ENCODE results near the gene UGT1A4.

Gene UGT1A4

DNA sequence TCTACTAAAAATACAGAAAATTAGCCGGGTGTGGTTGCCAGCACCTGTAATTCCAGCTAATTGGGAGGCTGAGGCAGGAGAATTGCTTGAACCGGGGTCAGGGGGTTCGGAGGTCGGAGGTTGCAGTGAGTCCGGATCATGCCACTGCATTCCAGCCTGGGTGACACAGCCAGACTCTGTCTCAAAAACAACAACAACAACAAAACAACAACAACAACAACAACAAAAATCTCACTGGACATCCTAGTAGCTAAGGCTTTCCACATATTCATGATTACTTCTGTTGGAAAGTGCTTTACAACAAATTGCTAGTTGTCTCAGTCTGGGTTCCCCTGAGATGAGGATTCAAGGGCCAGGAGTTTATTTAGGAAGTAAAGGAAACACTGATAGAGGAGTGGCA is 55.3 kb downstream of the UGT1A4 start:
- intact Hi-C loops (cut with DNase I; ENCODE audit: low total_unique reads), result no loop called here
- no peaks in the 10 kb centered on the region for H3K36me3 ChIP-seq
- H3K9me3 ChIP-seq, result peaks cover 0 to 7% (median 5%) of the 10 kb centered on the region in 3 donors
- H3K27ac ChIP-seq, result no peak overlapping the region
- H3K4me1 ChIP-seq, result no peaks in the 10 kb centered on the region
- TF ChIP-seq, protein P1, sequence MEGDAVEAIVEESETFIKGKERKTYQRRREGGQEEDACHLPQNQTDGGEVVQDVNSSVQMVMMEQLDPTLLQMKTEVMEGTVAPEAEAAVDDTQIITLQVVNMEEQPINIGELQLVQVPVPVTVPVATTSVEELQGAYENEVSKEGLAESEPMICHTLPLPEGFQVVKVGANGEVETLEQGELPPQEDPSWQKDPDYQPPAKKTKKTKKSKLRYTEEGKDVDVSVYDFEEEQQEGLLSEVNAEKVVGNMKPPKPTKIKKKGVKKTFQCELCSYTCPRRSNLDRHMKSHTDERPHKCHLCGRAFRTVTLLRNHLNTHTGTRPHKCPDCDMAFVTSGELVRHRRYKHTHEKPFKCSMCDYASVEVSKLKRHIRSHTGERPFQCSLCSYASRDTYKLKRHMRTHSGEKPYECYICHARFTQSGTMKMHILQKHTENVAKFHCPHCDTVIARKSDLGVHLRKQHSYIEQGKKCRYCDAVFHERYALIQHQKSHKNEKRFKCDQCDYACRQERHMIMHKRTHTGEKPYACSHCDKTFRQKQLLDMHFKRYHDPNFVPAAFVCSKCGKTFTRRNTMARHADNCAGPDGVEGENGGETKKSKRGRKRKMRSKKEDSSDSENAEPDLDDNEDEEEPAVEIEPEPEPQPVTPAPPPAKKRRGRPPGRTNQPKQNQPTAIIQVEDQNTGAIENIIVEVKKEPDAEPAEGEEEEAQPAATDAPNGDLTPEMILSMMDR (IDR thresholded peaks at IDR 0.05), result no peak
- H3K27me3 ChIP-seq, result no peaks in the 10 kb centered on the region
- no peak for DNase-seq
- H3K4me3 ChIP-seq, result no peak overlapping the region

DNA sequence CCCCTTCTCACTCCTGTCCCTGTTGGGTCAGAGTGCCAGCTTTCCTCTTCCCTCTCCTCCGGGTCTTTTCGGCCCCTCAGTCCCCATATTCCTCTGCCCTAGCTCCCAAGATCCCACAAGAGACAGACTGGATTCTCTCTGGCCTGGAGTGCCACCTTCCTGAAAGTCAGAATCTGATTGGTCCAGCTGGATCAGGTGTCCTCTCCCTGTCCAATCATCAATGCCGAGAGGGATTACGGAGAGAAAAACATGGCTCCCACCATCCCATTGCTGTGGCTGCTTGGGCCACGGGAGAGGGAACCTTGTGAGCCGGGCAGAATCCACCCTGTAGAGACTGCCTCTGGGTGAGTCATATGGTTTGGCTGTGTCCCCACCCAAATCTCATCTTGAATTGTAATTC is 56.9 kb downstream of the UGT1A4 start:
- H3K4me1 ChIP-seq, result no peaks in the 10 kb centered on the region
- no peak overlapping the region for H3K27ac ChIP-seq
- TF ChIP-seq, protein P1 (IDR thresholded peaks at IDR 0.05), result no peak
- H3K36me3 ChIP-seq, result no peaks in the 10 kb centered on the region
- intact Hi-C loops (cut with DNase I; ENCODE audit: low total_unique reads), result no loop called here
- H3K27me3 ChIP-seq, result no peaks in the 10 kb centered on the region
- no peak for DNase-seq
- no peak overlapping the region for H3K4me3 ChIP-seq
- H3K9me3 ChIP-seq, result peaks cover 0 to 7% (median 5%) of the 10 kb centered on the region in 3 donors

DNA sequence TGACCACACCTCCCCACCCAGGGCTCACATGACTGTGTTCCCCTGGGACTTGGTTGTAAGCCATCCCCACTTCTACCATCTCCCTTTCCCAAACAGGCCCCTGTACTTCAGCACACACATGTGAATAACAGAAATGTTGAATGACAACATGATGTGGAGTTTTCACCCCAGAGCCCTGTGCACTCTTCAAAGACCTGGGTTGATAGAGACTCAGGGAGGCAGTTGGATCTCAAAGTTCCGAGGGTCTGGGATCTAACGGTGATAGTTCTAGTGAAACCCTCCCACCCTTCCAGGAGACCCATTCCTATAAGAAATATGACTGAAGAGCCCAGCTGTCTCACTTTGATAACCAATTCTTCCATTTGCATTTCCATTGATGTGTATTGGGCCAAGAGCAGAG is 59.5 kb downstream of the UGT1A4 start, which contains the start of gene MROH2A:
MROH2A (plus strand) TSS at position 301 of the 400 bp plus-strand sequence. CDS start 1,029 bp downstream, outside the sequence.
- H3K4me1 ChIP-seq, result no peaks in the 10 kb centered on the region
- intact Hi-C loops (cut with DNase I; ENCODE audit: low total_unique reads), result no loop called here
- no peaks in the 10 kb centered on the region for H3K27me3 ChIP-seq
- H3K9me3 ChIP-seq, result peaks cover 0 to 7% (median 5%) of the 10 kb centered on the region in 3 donors
- H3K27ac ChIP-seq, result no peak within 1 kb of the TSS
- DNase-seq, result no peak
- no peaks in the 10 kb centered on the region for H3K36me3 ChIP-seq
- H3K4me3 ChIP-seq, result no peak within 1 kb of the TSS
- TF ChIP-seq, protein P1 (IDR thresholded peaks at IDR 0.05), result no peak

DNA sequence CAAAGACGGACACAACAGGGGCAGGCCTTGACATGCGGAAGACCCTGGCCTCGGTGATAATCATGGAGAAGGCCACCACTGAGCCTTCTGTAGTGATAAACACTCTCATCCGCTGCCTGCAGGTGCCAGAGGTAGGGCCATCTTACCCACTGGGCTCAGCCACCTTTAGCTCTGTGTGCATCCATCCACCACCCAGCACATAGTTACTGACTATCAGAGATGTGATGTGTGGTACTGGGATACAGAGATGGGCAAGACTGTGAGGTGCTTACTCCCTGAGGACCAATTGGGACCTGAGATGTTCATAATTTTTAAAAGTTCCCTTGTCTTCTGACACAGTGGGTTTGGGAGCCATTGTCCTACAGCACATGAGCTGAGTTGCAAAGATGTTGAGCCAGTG is 61.2 kb downstream of the UGT1A4 start:
- H3K9me3 ChIP-seq, result peaks cover 0 to 7% (median 5%) of the 10 kb centered on the region in 3 donors
- intact Hi-C loops (cut with DNase I; ENCODE audit: low total_unique reads), result no loop called here
- TF ChIP-seq, protein P1 (IDR thresholded peaks at IDR 0.05), result no peak
- no peaks in the 10 kb centered on the region for H3K4me1 ChIP-seq
- DNase-seq, result no peak
- no peak overlapping the region for H3K4me3 ChIP-seq
- H3K27ac ChIP-seq, result no peak overlapping the region
- no peaks in the 10 kb centered on the region for H3K36me3 ChIP-seq
- H3K27me3 ChIP-seq, result no peaks in the 10 kb centered on the region

DNA sequence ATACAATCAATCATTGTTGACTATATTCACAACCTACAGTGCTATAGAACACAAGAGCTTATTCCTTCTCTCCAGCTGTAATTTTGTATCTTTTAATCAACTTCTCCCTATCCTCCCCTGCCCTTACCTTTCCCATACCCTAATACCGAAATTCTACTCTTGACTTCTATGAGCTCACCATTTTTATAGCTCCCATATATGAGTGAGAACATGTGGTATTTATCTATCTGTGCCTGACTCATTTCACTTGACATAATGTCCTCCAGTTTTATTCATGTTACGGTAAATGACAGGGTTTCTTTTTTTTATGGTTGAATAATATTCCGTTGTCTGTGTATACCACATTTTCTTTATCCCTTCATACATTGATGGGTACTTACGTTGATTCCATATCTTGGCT is 62.2 kb downstream of the UGT1A4 start:
- no peaks in the 10 kb centered on the region for H3K36me3 ChIP-seq
- DNase-seq, result no peak
- H3K27me3 ChIP-seq, result no peaks in the 10 kb centered on the region
- TF ChIP-seq, protein P1 (IDR thresholded peaks at IDR 0.05), result no peak
- no peaks in the 10 kb centered on the region for H3K4me1 ChIP-seq
- intact Hi-C loops (cut with DNase I; ENCODE audit: low total_unique reads), result no loop called here
- no peak overlapping the region for H3K27ac ChIP-seq
- H3K9me3 ChIP-seq, result peaks cover 0 to 7% (median 5%) of the 10 kb centered on the region in 3 donors
- H3K4me3 ChIP-seq, result no peak overlapping the region

DNA sequence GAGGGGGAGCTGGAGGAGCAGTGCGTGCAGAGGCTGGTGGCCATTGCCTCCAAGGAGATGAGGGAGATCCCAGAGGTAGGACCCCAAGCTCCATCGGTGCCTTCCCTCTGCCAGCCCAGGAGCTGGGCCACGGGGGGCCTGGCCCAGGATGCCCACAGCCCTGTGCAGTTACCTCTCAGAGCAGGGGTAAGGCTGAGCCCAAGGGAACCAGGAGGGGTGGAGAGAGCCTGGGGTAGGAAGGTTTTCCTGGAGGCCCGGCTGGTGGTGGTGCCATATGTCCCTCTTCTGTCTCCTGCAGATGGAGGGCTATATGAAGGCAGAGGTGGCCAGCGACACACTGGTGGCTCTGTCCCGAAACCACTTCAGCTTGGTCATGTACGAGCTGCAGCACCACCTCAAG is 71.0 kb downstream of the UGT1A4 start:
- intact Hi-C loops (cut with DNase I; ENCODE audit: low total_unique reads), result no loop called here
- Histone ChIP-seq H3K9me3 (no peaks in the 10 kb centered on the region), H3K4me3 (no peak overlapping the region), H3K27me3 (no peaks in the 10 kb centered on the region), H3K27ac (no peak overlapping the region), H3K4me1 (no peaks in the 10 kb centered on the region), H3K36me3 (no peaks in the 10 kb centered on the region)
- TF ChIP-seq, protein P1 (IDR thresholded peaks at IDR 0.05), result no peak
- DNase-seq, result no peak

All from tibial artery (tissue), 4 donors.